GM12891 (cell line): ENCODE results near the gene ZDHHC14.

ENCODE experiments used
- PAX5 ChIP-seq: IDR thresholded peaks from 2 replicates; pipeline ENCODE4 v1.6.1; 2011; ENCODE audit warnings: low read length, moderate library complexity, mild to moderate bottlenecking; ENCODE audit not compliant: insufficient read depth, severe bottlenecking
- POLR2A ChIP-seq: IDR thresholded peaks from 2 replicates; pipeline ENCODE4 v1.6.1; 2011; ENCODE audit warnings: low read depth, low read length, control low read depth
- POLR2AphosphoS5 ChIP-seq: IDR thresholded peaks from 2 replicates; pipeline ENCODE4 v1.6.1; 2011; ENCODE audit warnings: low read depth, low read length, control low read depth
- POU2F2 ChIP-seq: IDR thresholded peaks from 2 replicates; pipeline ENCODE4 v1.6.1; 2011; ENCODE audit warnings: low read depth, mild to moderate bottlenecking, control low read depth, low read length, moderate library complexity
- SPI1 ChIP-seq: IDR thresholded peaks from 2 replicates; pipeline ENCODE4 v1.6.1; 2011; ENCODE audit warnings: low read depth, low read length, control low read depth
- TAF1 ChIP-seq: IDR thresholded peaks from 2 replicates; pipeline ENCODE4 v1.6.1; 2011; ENCODE audit warnings: low read depth, low read length, control low read depth

- TF ChIP-seq POLR2AphosphoS5 (no peak), POLR2A (no peak), TAF1 (no peak), SPI1 (no peak), PAX5 (no peak), POU2F2 (no peak)
Measured at GRCh38 chr6:157407646-157408045, 26.7 kb downstream of the ZDHHC14 start.
